ENCODE data around the gene BACE2. TPM values are rescaled to one million over a fixed set of nuclear protein-coding genes. Genes with fewer than 3 reads are reported as not detected.

Gene BACE2
- total RNA-seq, 1 experiment from 2014 or later, result 46.0 TPM

DNA sequence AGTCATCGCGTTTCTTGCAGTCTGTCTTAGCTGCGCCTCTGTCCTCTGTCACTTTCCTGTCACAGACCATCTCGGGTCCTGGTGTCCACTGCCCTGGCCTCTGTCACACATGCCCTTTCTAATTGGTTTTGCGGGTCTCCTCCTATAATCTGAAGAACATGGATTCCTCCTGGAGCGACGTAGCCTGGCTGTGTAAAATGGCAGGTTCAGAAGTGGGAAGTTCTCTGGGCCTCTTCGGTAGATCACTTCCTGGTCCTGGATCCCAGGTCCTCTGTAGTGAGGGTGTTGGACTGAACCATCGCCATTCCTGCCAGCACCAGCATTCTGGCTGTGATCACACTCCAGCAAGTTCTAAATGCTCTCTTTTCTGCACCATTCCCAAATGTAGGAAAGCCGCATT lies 149.5 kb downstream of the BACE2 start:
- DNase-seq (ENCODE audit: low read depth), result no peak

- DNase-seq (ENCODE audit: low read depth), result no peak
Observed at GRCh38 chr21:41318218-41318617, 150.3 kb downstream of the BACE2 start.

DNA sequence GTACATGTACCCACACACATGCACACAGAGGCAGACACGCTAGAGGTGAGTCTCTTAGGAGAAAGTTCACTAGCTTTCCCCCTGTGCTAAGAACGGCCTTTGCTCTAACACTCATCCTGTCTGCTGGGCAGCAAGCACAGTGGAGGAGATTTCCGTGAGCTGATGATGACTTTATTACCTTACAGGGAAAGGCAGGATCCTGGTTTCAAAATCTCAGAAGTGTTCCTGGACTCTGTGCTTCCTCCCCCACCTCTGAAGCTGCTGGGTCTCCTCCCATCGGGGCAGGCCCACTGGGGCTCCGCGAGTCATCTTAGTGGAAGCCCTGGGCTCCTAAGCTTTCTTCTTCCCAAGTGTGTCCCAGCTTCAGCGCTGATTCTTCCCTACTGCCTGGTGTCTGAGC lies 151.3 kb downstream of the BACE2 start:
- no peak for DNase-seq (ENCODE audit: low read depth)

GRCh38 chr21:41321211-41321907 lies 153.4 kb downstream of the BACE2 start:
- DNase-seq (ENCODE audit: low read depth), result no peak

DNA sequence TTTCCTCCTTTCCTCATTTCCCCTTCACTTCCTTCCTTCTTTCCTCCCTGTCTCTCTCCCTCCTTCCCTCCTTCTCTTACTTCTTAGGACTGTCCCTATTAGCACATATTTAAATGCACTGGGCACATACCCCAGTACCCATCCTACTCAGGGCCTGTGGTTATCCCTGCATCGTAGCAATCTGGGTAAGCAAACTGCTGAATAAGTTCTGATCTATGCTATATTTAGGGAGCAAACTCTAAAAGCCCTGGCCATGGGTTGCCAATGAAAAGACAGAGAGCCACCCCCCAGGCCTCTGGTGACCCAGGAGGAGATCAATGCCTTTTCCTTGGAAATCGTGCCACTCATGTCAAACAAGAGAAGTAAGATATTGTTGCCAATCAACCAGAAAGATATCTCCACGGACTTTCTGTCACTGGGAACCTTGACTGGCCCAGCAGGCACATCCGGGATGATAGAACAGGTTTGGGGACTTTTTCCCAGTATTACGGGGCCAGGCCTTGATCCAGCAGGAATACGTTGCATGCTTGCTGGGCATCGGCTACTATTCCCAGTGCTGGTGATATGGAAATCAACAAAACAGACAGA lies 154.0 kb downstream of the BACE2 start:
- DNase-seq (ENCODE audit: low read depth), result no peak

DNA sequence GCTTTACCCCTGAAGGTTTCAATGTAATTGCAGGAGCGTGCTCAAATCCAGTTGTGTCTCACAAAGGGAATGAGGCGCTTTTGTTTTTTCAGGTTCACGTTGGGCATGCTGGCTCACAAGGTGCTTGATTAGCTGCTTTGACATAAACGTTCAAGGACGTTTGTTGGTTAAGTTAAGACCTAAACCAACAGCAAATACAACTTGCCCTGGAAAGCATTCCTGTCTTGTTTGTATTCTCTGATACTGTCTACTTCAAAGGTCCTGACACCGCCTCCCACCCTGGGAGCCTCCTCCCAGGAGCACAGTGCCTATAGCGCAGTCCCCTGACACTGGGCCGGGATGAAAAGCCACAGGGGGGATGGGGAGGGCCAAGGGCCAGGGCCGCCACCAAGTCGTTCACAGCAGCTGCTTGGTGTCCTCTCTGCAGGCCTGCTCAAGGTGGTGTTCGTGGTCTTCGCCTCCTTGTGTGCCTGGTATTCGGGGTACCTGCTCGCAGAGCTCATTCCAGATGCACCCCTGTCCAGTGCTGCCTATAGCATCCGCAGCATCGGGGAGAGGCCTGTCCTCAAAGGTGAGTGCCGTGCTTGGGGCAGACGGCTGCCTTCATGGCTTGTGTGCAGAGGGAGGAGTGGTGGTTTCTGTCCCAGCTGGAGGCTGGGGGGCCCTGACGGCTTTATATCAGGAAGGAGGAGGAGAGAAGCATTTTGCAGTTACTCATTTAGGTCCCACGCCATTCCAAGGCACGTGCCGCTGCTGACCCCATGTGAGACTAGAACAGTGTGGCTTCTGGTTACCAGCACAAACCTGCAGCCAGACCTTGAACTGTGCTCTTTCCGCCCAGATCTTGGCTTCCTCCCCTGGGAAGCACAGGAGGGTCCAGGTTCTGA lies 154.8 kb downstream of the BACE2 start:
- DNase-seq (ENCODE audit: low read depth), result no peak

GRCh38 chr21:41325138-41325912 lies 157.4 kb downstream of the BACE2 start:
- no peak for DNase-seq (ENCODE audit: low read depth)

GRCh38 chr21:41326414-41327080 lies 158.6 kb downstream of the BACE2 start:
- DNase-seq (ENCODE audit: low read depth), result no peak

GRCh38 chr21:41327753-41328152 lies 159.8 kb downstream of the BACE2 start:
- DNase-seq (ENCODE audit: low read depth), result no peak

- peak; percentile 10 for DNase-seq (ENCODE audit: low read depth)
Observed at GRCh38 chr21:41328660-41329607, 161.0 kb downstream of the BACE2 start.

Small RNAs within 50 kb of the gene (small RNA-seq; reads per million reads assigned to genes)
- gene MIR3197, result not detected

Other genes with a start within 250 kb of the BACE2 start
- gene FAM3B, start 148.6 kb downstream of the BACE2 start, total RNA-seq (2014; rRNA removed; shearing (Covaris generic)), result 0.10 TPM in 1 of 2 replicates, not detected in the other
- 0.08 and 0.17 TPM in 2 replicates for gene MX2, start 193.9 kb downstream of the BACE2 start, total RNA-seq (2014; rRNA removed; shearing (Covaris generic))

Data from HT1080 (cell line).